Activated T-cell treated with anti-CD3 and anti-CD28 coated beads, Interleukin-2, amount 50 U/mL, for 1 hour (primary cell): ENCODE measurements around the gene SUCLA2.
A peak's percentile ranks its signal among the peaks of the same experiment; 100 is the strongest.

Source experiments
- DNase-seq: peaks from one replicate; pipeline ENCODE4 v3.0.0-alpha.2; 2020

Gene SUCLA2

GRCh38 chr13:48001114-48001881 lies at the start of gene SUCLA2:
Gene SUCLA2 (minus strand): TSS chr13:48001273. CDS start chr13:48001269, 4 bp downstream.
- peak; percentile 92 for DNase-seq

- no peak for DNase-seq
Measured at GRCh38 chr13:48050550-48050949, 49.5 kb upstream of the SUCLA2 start.

- DNase-seq, result no peak
Measured at GRCh38 chr13:48043789-48044503, 42.9 kb upstream of the SUCLA2 start.

- DNase-seq, result no peak
Measured at GRCh38 chr13:48042894-48043293, 41.8 kb upstream of the SUCLA2 start.

- no peak for DNase-seq
Measured at GRCh38 chr13:48040896-48041295, 39.8 kb upstream of the SUCLA2 start.

GRCh38 chr13:48040049-48040448 lies 39.0 kb upstream of the SUCLA2 start:
- no peak for DNase-seq

GRCh38 chr13:48038761-48039160 lies 37.7 kb upstream of the SUCLA2 start:
- no peak for DNase-seq

GRCh38 chr13:48037346-48038173 lies 36.5 kb upstream of the SUCLA2 start, which contains the start of gene NUDT15:
Gene NUDT15 (plus strand): TSS chr13:48037726. CDS start chr13:48037747, 21 bp downstream.
- DNase-seq, result peak; percentile 96

- no peak for DNase-seq
Measured at GRCh38 chr13:48029859-48030258, 28.8 kb upstream of the SUCLA2 start.

- DNase-seq, result no peak
Measured at GRCh38 chr13:48028066-48028465, 27.0 kb upstream of the SUCLA2 start.

GRCh38 chr13:48019796-48020195 lies 18.7 kb upstream of the SUCLA2 start:
- DNase-seq, result no peak

GRCh38 chr13:48018637-48019036 lies 17.6 kb upstream of the SUCLA2 start:
- no peak for DNase-seq

GRCh38 chr13:48014359-48014758 lies 13.3 kb upstream of the SUCLA2 start:
- no peak for DNase-seq

- DNase-seq, result no peak
Measured at GRCh38 chr13:48012668-48013067, 11.6 kb upstream of the SUCLA2 start.

- no peak for DNase-seq
Measured at GRCh38 chr13:48010698-48011097, 9.6 kb upstream of the SUCLA2 start.

GRCh38 chr13:48009284-48009683 lies 8.2 kb upstream of the SUCLA2 start:
- no peak for DNase-seq

- no peak for DNase-seq
Measured at GRCh38 chr13:48006396-48006795, 5.3 kb upstream of the SUCLA2 start.

- DNase-seq, result no peak
Measured at GRCh38 chr13:48004201-48004600, 3.1 kb upstream of the SUCLA2 start.

- peak; percentile 16 for DNase-seq
Measured at GRCh38 chr13:48001999-48002398, 926 bp upstream of the SUCLA2 start.

- DNase-seq, result no peak
Measured at GRCh38 chr13:48000559-48001113, 437 bp downstream of the SUCLA2 start.

GRCh38 chr13:47999973-48000372 lies 1.1 kb downstream of the SUCLA2 start:
- no peak for DNase-seq

- no peak for DNase-seq
Measured at GRCh38 chr13:47997384-47997783, 3.7 kb downstream of the SUCLA2 start.

GRCh38 chr13:47991859-47992258 lies 9.2 kb downstream of the SUCLA2 start:
- DNase-seq, result no peak
